Stimulated activated CD8-positive, alpha-beta memory T cell treated with anti-CD3 and anti-CD28 coated beads, Interleukin-4, amount 100 ng/mL, for 1 hour (primary cell): ENCODE results near the gene DRAP1.
A peak's percentile ranks its signal among the peaks of the same experiment; 100 is the strongest.

Experiments used
- DNase-seq, 2 donors: peaks; one replicate each; pipeline ENCODE4 v3.0.0-alpha.2; 2020; ENCODE audit warnings: low read depth in 2 of 2, low spot score in 1 of 2

Gene DRAP1

GRCh38 chr11:65961267-65962140, 42.3 kb downstream of the DRAP1 start, which contains the start of gene SART1:
SART1 (plus strand) TSS chr11:65961734; CDS start chr11:65961781, 47 bp downstream.
- peak; percentile 83 to 93 for DNase-seq

GRCh38 chr11:65962141-65962564, 42.9 kb downstream of the DRAP1 start:
- DNase-seq: no peak

- DNase-seq: no peak
These were observed 45.7 kb downstream of the DRAP1 start for GRCh38 chr11:65964906-65965305.

GRCh38 chr11:65965986-65966762, 46.9 kb downstream of the DRAP1 start:
- no peak for DNase-seq

GRCh38 chr11:65967329-65967934, 48.2 kb downstream of the DRAP1 start:
- DNase-seq: no peak

GRCh38 chr11:65968600-65969482, 49.6 kb downstream of the DRAP1 start:
- no peak for DNase-seq
